Measurements from ENCODE around the gene IER2.

IER2 gene

GRCh38 chr19:13119627-13120026, 30.6 kb upstream of the IER2 start:
- no peak for DNase-seq (ENCODE audit: low spot score)

DNA sequence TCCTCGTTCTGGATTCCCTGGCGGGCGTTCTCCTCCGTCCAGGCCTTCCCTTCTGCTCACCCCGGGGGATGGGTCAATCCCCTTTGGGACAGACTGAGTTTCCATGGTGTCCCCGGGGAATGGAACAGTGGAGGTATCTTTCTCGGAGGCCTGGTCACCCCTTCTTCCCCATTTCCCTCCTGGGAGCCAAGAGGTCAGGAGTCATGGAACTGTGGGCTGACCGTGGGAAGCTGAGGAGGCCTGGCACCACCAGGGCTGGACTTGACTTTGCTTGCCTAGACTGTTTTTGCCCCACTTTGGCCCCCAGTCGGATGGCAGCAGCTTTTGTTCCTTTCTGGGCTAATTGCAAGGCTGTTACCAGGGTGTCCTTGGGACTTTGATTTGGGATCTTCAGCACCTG, 30.2 kb upstream of the IER2 start:
- DNase-seq (ENCODE audit: low spot score), result no peak

DNA sequence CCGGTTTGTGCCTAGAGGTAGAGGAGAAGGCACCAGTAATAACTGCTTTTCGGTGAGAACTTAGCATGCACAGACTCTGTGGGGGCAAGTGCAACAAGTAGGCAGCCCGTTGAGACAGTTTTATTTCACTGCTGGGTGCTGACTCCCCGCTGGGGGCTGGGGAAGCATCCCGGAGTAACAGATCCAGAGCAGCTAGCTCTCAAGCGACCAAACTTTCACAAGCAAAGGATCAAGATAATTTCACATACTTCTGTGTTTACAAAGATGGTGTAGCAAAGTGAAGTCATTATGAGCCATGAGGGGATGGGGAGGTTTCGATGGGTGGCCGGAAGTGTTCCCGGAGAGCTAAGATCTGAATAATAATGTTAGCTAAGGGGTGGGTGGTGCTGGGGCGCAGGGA, 29.4 kb upstream of the IER2 start:
- DNase-seq (ENCODE audit: low spot score), result no peak

DNA sequence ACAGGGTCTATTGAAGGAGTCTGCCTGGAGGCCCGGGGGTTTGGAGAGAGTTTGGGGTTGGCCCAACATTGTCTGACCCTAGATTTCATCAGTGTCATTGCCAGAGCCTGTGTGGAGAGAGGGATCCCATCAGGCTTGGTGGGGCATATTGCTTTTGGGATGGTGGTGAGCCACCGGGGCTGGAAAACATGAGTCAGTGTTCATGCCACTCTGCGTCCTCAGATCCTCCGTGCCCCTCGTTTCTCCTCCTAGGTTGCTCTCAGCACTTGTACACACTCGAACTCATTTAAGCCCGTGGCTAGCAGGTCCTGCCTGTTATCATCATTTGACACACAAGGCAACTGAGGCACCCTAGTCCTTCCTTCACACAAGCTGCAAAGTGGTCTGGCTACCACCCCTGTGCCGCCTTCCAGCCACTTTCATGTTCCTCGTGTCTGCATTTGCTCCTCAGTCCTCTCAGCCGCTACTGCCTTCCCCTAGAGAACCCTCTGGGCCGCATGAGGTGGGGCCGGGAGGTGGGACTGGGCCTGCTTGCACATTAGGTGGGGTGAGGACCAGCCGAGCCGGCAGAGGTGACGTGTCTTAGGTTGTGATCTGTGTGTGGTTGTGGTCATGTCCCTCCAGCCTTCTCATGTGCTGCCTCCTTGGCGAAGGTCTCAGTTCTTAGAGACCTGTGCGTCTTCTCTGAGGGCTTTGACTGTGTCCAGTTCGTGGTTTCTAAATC, 28.5 kb upstream of the IER2 start:
- no peak for DNase-seq (ENCODE audit: low spot score)

DNA sequence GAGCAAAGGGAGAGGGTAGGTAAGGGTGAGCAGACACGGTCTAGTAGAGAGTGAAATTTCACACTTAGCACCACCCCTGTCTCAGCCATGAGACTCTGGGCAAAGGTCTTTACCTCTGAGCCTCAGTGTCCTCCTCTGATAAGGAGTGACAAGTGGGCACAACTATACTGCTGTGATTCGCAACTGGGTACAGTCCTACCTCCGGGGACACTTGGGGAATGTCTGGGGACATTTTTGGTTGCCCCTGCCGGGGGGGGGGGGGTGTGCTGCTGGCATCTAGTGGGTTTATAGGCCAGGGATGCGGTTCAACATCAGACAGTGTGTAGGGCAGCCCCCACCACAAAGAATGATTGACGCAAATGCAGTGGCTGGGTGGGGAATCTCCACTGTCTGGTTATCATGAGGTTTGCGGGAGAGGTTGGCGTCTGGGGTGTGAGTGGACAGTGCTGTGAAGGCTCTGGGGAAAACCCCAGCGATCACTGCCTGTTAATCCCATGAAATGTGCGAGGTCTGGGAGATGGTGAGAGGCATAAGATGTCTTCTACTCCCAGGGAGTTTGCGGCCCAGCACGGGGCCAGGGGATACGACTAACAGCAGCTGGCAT, 27.8 kb upstream of the IER2 start:
- DNase-seq (ENCODE audit: low spot score), result no peak

DNA sequence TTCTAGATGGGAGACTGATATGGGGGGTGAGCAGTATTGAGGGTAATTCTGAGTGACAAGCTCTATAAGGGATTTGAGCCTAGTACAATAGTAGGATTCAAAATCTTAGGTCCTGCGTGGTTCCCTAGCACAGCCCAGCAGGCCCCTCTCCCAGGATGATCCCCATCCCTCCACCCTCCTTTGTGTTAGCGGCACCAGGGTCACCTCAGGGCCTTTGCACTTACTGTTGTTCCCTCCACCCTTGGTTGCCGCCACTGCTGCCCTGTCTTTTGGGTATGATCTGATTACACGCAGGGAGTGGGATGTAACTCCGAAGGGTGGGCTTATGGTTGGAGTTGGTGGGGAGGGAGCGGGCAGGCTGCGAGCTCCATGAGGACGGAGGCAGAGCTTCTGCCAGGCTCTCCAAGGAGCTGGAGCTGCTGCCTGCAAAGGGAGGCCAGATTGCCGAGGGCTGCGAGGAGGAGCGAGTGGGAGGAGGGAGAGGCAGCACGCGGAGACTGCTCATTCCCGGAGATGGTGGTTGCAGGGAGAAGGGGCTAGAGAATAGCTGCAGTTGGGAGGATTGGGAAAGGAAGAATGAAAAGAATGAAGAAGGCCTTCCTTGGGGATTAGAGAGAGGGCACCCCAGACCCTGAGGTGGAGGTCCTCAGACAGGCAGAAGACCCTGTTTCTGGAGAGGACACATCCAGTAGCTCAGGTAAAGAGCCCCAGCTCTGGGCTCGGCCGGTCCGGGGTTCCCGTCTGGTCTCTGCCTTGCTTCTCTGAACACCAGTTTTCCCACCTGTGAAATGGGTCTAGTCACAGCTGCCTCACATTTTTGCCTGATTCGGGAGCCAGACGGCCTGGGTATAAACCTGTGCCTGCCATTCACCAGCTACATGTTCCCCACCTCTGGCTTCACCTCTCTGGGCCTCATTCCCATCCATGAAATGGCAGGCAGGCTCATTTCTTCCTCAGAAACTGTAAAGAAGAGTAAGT, 26.9 kb upstream of the IER2 start:
- DNase-seq (ENCODE audit: low spot score), result no peak

- DNase-seq (ENCODE audit: low spot score), result no peak
Measured at GRCh38 chr19:13127051-13127450, 23.2 kb upstream of the IER2 start.

- DNase-seq (ENCODE audit: low spot score), result peak; percentile 15
Measured at GRCh38 chr19:13127811-13128575, 22.2 kb upstream of the IER2 start.

GRCh38 chr19:13128583-13128982, 21.6 kb upstream of the IER2 start:
- DNase-seq (ENCODE audit: low spot score), result no peak

GRCh38 chr19:13129384-13129783, 20.8 kb upstream of the IER2 start:
- no peak for DNase-seq (ENCODE audit: low spot score)

GRCh38 chr19:13130886-13131490, 19.2 kb upstream of the IER2 start:
- no peak for DNase-seq (ENCODE audit: low spot score)

DNA sequence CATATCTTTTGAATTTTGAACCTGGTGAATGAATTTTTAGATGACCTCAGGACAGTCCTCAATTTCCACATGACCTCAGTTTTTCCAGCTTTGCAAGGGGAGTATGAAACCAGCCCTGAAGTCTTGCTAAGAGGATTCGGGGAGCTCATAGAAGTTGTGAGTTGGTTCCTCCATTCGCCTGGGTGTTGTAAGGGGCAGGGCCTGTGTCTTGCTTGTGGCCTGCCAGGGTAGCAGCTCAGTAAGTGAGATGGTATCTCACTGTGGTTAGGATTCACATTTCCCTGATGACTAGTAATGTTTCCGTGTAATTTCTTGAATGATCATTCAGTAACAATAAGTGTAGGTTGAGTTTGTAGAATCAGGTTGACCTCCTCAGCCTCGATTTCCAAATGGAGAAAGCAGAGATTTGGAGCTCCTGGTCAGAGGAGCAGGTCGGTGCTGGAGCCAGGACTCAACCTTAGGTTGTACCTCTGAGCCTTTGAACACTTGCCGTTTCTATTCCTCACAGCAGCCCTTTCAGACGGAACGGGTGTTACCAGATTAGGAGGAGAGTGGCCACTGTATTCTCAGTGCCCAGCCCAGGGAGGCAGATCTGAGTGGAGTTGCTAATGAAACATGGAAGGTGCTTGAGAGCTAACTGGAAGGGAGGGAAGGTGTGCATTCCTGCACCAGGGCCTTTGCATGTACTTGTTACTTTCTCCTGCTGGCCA, 17.6 kb upstream of the IER2 start:
- DNase-seq (ENCODE audit: low spot score), result no peak

DNA sequence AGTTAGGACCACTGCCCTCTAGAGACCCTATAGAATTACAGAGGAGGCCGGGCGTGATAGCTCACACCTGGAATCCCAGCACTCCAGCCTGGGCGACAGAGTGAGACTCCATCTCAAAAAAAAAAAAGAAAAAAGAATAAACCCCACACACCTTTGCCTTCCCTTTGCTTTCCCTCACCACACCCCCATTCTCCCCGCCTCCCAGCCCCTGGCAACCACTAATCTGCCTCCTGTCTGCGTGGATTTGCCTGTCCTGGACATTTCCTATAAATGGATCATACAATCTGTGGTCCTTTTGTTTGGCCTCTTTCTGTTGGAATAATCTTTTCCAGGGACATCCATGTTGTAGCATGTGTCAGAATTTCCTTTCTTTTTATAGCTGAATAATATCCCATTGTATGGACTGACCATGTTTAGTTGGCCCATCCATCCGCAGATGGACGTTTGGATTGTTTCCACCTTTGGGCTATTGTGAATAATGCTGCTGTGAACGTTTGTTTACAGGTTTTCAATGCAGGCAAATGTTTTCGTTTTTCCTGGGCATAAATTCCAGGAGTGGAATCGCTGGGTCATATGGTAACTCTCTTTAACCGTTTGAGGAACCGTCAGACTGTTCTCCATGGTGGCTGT, 16.9 kb upstream of the IER2 start:
- peak; percentile 88 for DNase-seq (ENCODE audit: low spot score)

- DNase-seq (ENCODE audit: low spot score), result no peak
Measured at GRCh38 chr19:13134626-13135025, 15.6 kb upstream of the IER2 start.

- DNase-seq (ENCODE audit: low spot score), result no peak
Measured at GRCh38 chr19:13135068-13136062, 14.8 kb upstream of the IER2 start.

- no peak for DNase-seq (ENCODE audit: low spot score)
Measured at GRCh38 chr19:13137290-13137794, 12.9 kb upstream of the IER2 start.

DNA sequence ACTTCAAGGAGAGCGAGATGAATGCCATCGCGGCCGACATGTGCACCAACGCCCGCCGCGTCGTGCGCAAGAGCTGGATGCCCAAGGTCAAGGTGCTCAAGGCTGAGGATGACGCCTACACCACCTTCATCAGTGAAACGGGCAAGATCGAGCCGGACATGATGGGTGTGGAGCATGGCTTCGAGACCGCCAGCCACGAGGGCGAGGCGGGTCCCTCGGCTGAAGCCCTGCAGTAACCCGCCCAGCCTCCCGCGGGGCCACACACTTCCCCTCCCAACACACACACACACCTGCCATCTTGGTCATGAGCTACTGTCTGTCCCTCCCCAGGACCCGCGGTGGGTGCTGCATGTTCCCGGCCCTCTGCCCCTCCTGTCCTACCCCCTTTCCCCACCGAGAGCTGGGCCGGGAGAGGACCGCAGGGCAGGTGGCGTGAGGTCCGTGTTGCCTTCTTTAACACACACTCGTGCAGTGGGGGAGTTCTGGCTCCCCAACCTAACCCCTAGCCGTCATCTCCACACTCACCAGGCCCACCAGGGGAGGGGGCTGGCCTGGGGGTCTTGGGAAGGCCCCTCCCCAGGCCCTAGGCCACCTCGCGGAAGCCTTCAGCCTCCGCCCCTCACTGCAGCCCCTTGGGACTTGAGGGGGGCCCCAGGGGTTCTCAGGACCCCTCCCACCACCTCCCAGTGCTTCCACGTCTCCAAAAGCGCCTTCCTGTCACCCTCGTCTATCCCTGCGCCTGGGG, 11.9 kb upstream of the IER2 start:
- DNase-seq (ENCODE audit: low spot score), result no peak

DNA sequence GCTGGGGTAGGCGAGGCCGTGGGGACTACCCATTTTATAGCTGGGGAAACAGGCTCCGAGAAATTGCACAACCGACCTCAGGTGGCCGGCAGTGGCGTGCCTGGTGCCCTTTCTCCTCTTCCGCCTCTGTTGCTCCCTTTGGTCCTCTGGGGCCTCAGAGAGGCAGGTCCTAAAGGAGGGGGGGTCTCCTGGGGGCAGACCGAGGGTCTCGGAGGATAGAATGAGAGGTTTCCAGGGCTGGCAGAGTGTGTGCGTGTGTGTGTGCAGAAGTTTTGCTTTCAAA, 11.4 kb upstream of the IER2 start:
- no peak for DNase-seq (ENCODE audit: low spot score)

Data from pons (tissue), 1 donor.